IMR-90 (cell line): Measurements from ENCODE around the gene RAPSN.

Source experiments
- CEBPB ChIP-seq: IDR thresholded peaks from 2 replicates; pipeline ENCODE4 v1.6.1; 2012; ENCODE audit warnings: low read depth, low read length, improper control_type of control experiment
- CTCF ChIP-seq: conservative IDR thresholded peaks from 2 replicates; pipeline ENCODE4 v1.5.1; 2012; ENCODE audit warnings: mild to moderate bottlenecking, low read depth, low read length, improper control_type of control experiment
- ELK1 ChIP-seq: fragments of 150-350 bp; IDR thresholded peaks from 2 replicates; pipeline ENCODE4 v1.6.1; 2016; ENCODE audit warnings: low read depth, mild to moderate bottlenecking, low read length, moderate library complexity, borderline replicate concordance
- MXI1 ChIP-seq: IDR thresholded peaks from 2 replicates; pipeline ENCODE4 v1.6.1; 2012; ENCODE audit warnings: low read depth, mild to moderate bottlenecking, low read length, moderate library complexity, borderline replicate concordance
- POLR2A ChIP-seq: IDR thresholded peaks from 2 replicates; pipeline ENCODE4 v1.6.1; 2012; ENCODE audit warnings: mild to moderate bottlenecking, low read depth, low read length
- RAD21 ChIP-seq: IDR thresholded peaks from 2 replicates; pipeline ENCODE4 v1.6.1; 2012; ENCODE audit warnings: low read length, improper control_type of control experiment
- RFX5 ChIP-seq: IDR thresholded peaks from 2 replicates; pipeline ENCODE4 v1.8.0; 2012; ENCODE audit warnings: low read depth, mild to moderate bottlenecking, low read length, moderate library complexity
- SMC3 ChIP-seq: fragments of 150-350 bp; IDR thresholded peaks from 2 replicates; pipeline ENCODE4 v1.6.1; 2016; ENCODE audit warnings: low read depth, mild to moderate bottlenecking, antibody characterized with exemption, low read length, moderate library complexity
- USF2 ChIP-seq: fragments of 150-350 bp; IDR thresholded peaks from 2 replicates; pipeline ENCODE4 v1.6.1; 2017; ENCODE audit warnings: mild to moderate bottlenecking, antibody characterized with exemption, low read length, low read depth

- no peak for TF ChIP-seq CTCF
- no peak for TF ChIP-seq RAD21
- no peak for TF ChIP-seq CEBPB
- no peak for TF ChIP-seq POLR2A
- TF ChIP-seq SMC3, result peak; percentile 12; the same call in 1 of the 2 replicates
- TF ChIP-seq USF2, result no peak
- peak; percentile 65; the same call in 1 of the 2 replicates for TF ChIP-seq MXI1
- TF ChIP-seq ELK1, result no peak
- no peak for TF ChIP-seq RFX5
Observed at GRCh38 chr11:47415949-47416472, 32.9 kb downstream of the RAPSN start.
